IPS-20b (cell line): ENCODE results near the gene EVI5L.

Experiments
- H3K27ac ChIP-seq: one replicate; pipeline ENCODE4 v1.5.1; 2013; ENCODE audit warnings: low read length
- H3K27me3 ChIP-seq: 2 replicates; pipeline ENCODE4 v1.6.1; 2013; ENCODE audit warnings: mild to moderate bottlenecking, low read length, inconsistent platforms; ENCODE audit not compliant: insufficient read depth
- H3K36me3 ChIP-seq: 2 replicates; pipeline ENCODE4 v1.6.1; 2013; ENCODE audit warnings: low read depth, mild to moderate bottlenecking, inconsistent platforms, low read length, moderate library complexity; ENCODE audit not compliant: insufficient read depth
- H3K4me1 ChIP-seq: 2 replicates; pipeline ENCODE4 v1.6.1; 2013; ENCODE audit warnings: mild to moderate bottlenecking, control low read depth, inconsistent platforms, low read length, moderate library complexity; ENCODE audit not compliant: insufficient read depth
- H3K4me3 ChIP-seq: 2 replicates; pipeline ENCODE4 v1.5.1; 2013; ENCODE audit warnings: mild to moderate bottlenecking, low read length, inconsistent platforms
- H3K9ac ChIP-seq: 2 replicates; pipeline ENCODE4 v1.6.1; 2013; ENCODE audit warnings: low read depth, mild to moderate bottlenecking, inconsistent platforms, low read length, moderate library complexity
- H3K9me3 ChIP-seq: 2 replicates; pipeline ENCODE4 v1.6.1; 2013; ENCODE audit warnings: mild to moderate bottlenecking, low read depth, low read length, inconsistent platforms; ENCODE audit not compliant: insufficient read depth

EVI5L gene

DNA sequence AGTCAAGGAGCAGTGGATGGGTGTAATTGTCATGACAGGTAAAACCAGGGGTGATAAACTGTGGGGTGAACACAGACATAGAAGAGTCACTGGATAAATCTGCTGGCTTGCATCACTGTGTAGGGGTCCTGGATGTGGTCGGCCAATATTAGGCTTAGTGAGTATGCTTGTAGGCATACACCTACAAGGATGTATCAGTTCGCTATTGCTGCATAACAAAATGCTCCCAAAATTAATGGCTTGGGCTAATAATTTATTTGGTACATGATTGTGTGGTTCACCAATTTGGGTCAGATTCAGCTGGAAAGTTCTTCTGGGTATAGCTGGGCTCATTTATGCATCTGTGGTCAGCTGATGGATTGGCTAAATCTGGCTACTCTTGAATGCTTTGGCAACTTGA is 11.2 kb upstream of the EVI5L start:
- H3K9me3 ChIP-seq, result peaks cover 6% of the 10 kb centered on the region; the same call in 1 of the 2 replicates
- peaks cover 8% of the 10 kb centered on the region; the same call in 1 of the 2 replicates for H3K27me3 ChIP-seq
- no peak overlapping the region for H3K27ac ChIP-seq
- H3K36me3 ChIP-seq, result no peaks in the 10 kb centered on the region
- H3K4me3 ChIP-seq, result no peak overlapping the region
- no peak overlapping the region for H3K9ac ChIP-seq
- H3K4me1 ChIP-seq, result no peaks in the 10 kb centered on the region

DNA sequence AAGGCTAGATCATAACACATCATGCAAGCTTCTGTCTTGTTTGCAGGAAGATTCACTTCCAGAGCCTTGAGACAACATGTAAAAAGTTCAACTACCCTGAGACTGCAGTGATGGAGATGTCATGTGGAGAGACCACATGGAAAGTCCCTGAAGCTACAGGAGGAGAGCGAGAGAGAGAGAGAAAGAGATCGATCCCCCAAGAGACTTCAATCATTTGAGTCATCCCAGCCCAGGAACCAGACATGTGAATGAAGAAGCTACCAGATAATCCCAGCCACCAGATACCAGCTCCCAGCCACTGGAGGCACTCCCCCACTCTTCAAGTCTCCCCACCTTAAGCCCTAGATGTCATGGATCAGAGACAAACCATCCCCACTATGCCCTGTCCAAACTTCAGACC is 10.7 kb upstream of the EVI5L start:
- Histone ChIP-seq H3K27me3 (peaks cover 8% of the 10 kb centered on the region; the same call in 1 of the 2 replicates), H3K27ac (no peak overlapping the region), H3K9ac (no peak overlapping the region), H3K36me3 (no peaks in the 10 kb centered on the region), H3K4me1 (no peaks in the 10 kb centered on the region), H3K9me3 (peaks cover 6% of the 10 kb centered on the region; the same call in 1 of the 2 replicates), H3K4me3 (no peak overlapping the region)

DNA sequence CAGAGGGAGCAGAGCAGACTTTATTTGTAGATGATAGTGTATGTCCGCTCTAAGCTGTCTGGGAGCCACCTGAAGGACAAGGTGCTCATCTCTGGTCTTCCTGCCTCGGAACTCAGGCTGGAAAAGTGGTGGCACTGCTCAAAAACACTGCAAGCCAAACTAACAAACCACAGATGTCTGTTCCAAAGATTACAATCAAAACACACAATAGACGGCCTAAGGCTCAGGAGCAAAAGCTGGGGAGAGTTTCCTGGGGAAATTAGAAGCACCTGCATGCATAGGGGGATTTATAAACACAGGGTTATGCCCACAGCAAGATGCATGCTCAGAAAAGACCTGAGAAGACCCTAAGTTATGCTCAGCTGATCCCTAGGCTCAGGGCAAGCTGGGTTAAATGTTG is 9.4 kb upstream of the EVI5L start:
- Histone ChIP-seq H3K9me3 (peaks cover 6% of the 10 kb centered on the region; the same call in 1 of the 2 replicates), H3K27me3 (peaks cover 8% of the 10 kb centered on the region; the same call in 1 of the 2 replicates), H3K4me1 (no peaks in the 10 kb centered on the region), H3K27ac (no peak overlapping the region), H3K4me3 (no peak overlapping the region), H3K36me3 (no peaks in the 10 kb centered on the region), H3K9ac (no peak overlapping the region)

DNA sequence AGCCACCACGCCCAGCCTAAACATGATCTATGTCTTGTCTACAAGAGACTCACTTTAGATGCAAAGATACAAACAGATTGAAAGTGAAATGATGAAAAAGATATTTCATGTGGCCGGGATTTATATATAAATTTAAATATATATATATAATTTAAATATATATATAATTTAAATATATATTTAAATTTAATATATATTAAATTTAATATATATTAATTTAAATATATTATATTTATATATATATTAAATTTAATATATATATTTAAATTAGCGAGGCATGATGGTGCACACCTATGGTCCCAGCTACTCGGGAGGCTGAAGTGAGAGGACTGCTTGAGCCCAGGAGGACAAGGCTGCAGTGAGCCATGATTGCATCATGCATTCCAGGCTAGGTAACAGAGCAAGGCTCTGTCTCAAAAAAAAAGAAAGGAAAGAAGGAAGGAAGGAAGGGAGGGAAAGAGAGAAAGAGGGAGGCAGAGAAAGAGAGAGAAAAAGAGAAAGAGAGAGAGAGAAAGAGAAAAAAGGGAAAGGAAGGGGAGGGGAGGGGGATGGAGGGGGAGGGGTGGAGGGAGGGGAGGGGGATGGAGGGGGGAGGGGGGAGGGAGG is 7.0 kb upstream of the EVI5L start:
- Histone ChIP-seq H3K36me3 (no peaks in the 10 kb centered on the region), H3K4me1 (no peaks in the 10 kb centered on the region), H3K27ac (no peak overlapping the region), H3K9me3 (peaks cover 2% of the 10 kb centered on the region; the same call in 1 of the 2 replicates), H3K4me3 (no peak overlapping the region), H3K9ac (no peak overlapping the region), H3K27me3 (peaks cover 16% of the 10 kb centered on the region)

DNA sequence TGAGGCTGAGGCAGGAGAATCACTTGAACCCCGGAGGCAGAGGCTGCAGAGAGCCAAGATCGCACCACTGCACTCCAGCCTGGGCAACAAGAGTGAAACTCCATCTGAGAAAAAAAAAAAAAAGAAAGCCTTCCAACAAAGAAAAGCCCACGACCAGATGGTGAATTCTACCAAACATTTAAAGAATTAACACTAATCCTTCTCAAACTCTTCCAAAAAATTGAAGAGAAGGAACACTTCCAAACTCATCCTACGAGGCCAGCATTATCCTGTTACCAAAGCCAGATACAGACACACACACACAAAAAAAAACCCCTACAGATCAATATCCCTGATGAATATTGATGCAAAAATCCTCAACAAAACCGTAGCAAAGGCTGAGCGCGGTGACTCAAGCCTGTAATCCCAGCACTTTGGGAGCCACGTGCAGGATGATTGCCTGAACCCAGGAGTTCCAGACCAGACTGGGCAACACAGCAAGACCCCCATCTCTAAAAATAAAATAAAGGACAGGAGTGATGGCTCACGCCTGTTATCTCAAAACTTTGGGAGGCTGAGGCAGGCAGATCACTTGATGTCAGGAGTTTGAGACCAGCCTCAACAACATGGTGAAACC is 6.2 kb upstream of the EVI5L start:
- no peaks in the 10 kb centered on the region; the same call in 1 of the 2 replicates for H3K4me1 ChIP-seq
- H3K4me3 ChIP-seq, result no peak overlapping the region
- H3K9me3 ChIP-seq, result no peaks in the 10 kb centered on the region
- H3K9ac ChIP-seq, result no peak overlapping the region
- H3K36me3 ChIP-seq, result no peaks in the 10 kb centered on the region
- peaks cover 21% of the 10 kb centered on the region for H3K27me3 ChIP-seq
- no peak overlapping the region for H3K27ac ChIP-seq

DNA sequence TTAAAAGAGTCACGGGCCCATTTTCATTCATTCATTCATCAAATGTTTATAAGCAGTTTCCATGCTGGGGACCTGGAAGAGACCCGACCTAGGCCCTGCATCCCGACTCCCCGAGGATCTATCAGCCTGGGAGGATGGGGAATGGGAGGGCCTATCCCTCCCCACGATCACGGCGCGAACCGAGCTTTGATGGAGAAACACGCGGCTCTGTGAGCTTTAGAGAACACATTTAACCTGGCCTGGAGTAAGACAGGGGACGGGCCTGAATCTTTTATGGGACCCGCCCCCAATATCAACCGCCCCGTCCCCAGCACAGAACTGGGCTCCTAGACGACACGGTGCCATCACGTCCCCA is 875 bp upstream of the EVI5L start:
- H3K27me3 ChIP-seq, result peaks cover 19% of the 10 kb centered on the region
- no peaks in the 10 kb centered on the region for H3K36me3 ChIP-seq
- H3K4me3 ChIP-seq, result peak overlapping the region; percentile 71
- H3K27ac ChIP-seq, result no peak overlapping the region
- no peaks in the 10 kb centered on the region for H3K9me3 ChIP-seq
- peak overlapping the region; percentile 47; the same call in 1 of the 2 replicates for H3K9ac ChIP-seq
- H3K4me1 ChIP-seq, result no peaks in the 10 kb centered on the region; the same call in 1 of the 2 replicates

DNA sequence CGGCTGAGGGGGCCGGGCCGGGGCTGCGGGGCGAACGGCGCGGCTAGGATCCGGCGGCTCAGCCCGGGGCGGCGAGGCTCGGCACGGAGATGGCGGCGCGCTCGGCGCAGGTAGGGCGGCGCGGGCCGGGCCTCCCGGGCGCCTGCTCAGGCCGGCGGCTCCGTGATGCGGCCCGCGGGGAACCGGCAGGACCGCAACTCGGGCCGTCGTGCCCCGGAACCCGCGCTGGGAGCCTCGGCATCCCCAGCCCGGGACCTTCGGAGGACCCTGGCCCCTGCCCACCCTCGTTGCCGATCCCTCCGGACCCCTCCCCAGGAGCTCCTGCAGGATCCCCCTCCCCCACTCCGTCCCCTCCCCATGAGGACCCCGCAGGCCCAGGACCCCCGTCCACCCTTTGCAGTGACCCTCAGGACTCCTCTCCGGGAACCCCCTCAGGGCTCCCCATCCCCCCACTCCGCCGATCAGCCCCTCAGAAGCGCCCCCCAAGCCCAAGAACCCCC is 304 bp downstream of the EVI5L start:
- Histone ChIP-seq H3K27ac (no peak overlapping the region), H3K9ac (no peak overlapping the region), H3K36me3 (no peaks in the 10 kb centered on the region), H3K4me3 (peak overlapping the region; percentile 71; the same call in 1 of the 2 replicates), H3K4me1 (no peaks in the 10 kb centered on the region; the same call in 1 of the 2 replicates), H3K27me3 (peaks cover 19% of the 10 kb centered on the region), H3K9me3 (no peaks in the 10 kb centered on the region)

DNA sequence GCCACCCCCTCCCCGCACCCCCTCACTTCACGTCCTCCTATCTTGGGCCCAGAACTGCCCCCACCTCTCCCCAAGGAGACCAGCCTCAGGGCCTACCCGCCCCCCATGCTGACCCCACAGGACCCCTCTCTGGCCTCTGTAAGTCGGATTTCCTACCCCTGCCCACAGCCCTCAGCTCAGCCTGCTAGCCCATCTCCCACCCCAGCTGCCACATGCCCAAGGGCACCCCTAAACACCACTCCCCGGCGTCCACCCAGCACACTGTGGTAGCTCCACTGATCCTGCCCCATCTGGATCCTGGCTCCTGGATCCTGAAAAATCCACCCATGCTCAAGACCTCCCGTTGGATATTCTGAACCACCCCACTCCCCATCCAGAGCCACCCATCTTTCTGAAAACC is 805 bp downstream of the EVI5L start:
- Histone ChIP-seq H3K27ac (no peak overlapping the region), H3K36me3 (no peaks in the 10 kb centered on the region), H3K9me3 (no peaks in the 10 kb centered on the region), H3K9ac (no peak overlapping the region), H3K4me1 (no peaks in the 10 kb centered on the region; the same call in 1 of the 2 replicates), H3K27me3 (peaks cover 19% of the 10 kb centered on the region), H3K4me3 (no peak overlapping the region)

DNA sequence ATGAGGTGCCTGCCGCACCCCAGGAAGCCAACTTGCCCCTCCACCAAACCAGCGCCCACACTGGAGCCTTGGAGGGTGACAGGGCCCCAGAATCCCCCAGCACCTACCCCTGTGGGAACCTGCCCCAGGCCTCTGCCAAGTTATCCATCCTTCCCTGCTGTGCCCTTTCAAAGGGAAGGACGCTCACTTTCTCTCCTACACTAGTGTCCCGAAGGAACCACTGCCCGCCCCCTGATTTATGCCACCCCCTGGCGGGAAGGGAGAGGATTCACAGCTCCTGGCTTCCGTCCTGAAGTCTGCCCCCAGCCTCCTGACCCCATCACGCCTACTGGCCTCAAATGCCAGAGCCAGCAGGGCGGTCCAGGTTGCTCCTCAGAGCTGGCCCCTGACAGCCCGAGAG is 1.4 kb downstream of the EVI5L start:
- Histone ChIP-seq H3K4me3 (no peak overlapping the region), H3K4me1 (no peaks in the 10 kb centered on the region; the same call in 1 of the 2 replicates), H3K9ac (no peak overlapping the region), H3K27me3 (peaks cover 19% of the 10 kb centered on the region), H3K36me3 (no peaks in the 10 kb centered on the region), H3K9me3 (no peaks in the 10 kb centered on the region), H3K27ac (no peak overlapping the region)

DNA sequence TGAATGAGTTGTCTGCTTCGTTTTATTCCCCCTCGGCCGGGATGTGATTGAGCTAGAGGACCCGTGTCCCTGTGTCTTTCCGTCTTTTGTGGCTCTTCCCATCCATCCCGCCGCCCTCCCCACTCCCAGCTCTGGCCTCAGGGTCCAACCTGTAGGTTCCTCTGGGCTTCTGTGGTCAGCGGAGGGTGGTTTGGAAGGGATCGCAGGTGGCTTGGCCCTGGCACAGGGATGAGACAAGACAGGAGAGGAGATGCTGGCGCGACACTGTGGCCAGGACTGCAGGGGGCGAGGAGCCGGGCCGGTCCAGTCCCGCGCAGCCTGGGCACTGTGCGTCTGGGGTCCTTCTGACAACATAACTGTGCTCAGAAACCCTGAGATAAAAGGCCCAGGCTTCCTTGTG is 2.0 kb downstream of the EVI5L start:
- H3K9ac ChIP-seq, result no peak overlapping the region
- H3K9me3 ChIP-seq, result no peaks in the 10 kb centered on the region
- peaks cover 19% of the 10 kb centered on the region for H3K27me3 ChIP-seq
- H3K4me3 ChIP-seq, result no peak overlapping the region
- H3K27ac ChIP-seq, result no peak overlapping the region
- H3K4me1 ChIP-seq, result no peaks in the 10 kb centered on the region; the same call in 1 of the 2 replicates
- H3K36me3 ChIP-seq, result no peaks in the 10 kb centered on the region

DNA sequence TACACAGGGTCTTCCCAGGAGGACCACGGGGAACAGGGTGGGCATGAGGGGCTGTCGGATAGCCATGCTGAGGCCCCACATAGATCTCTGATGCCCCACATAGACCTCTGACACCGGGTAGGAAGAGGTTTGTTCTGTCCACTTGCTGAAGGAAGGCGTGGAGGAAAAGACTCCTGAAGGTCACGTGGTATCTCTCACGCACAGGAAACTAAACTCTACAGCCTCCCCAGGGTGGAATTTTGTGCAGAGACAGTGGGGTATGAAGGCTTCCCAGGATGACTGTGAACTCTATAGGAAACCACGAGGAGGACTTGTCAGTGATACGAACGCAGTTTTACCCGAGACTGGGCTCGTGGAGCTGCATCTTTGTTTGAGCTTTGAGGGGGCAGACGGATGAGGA is 2.8 kb downstream of the EVI5L start:
- Histone ChIP-seq H3K4me1 (no peaks in the 10 kb centered on the region; the same call in 1 of the 2 replicates), H3K27me3 (peaks cover 14% of the 10 kb centered on the region), H3K9me3 (no peaks in the 10 kb centered on the region), H3K36me3 (no peaks in the 10 kb centered on the region), H3K9ac (no peak overlapping the region), H3K4me3 (no peak overlapping the region), H3K27ac (no peak overlapping the region)
